Large intestine (tissue), 12 donors: ENCODE measurements around the gene MEPCE. TPM values are rescaled to one million over a fixed set of nuclear protein-coding genes. Genes with fewer than 3 reads are reported as not detected.
"Not testable (repeated sequence)": the region's sequence is repeated elsewhere in the genome, so short reads cannot be mapped to it uniquely, and the experiment has no call there.

Experiments used
- DNase-seq, 2 donors: peaks; one replicate each; pipeline versions ENCODE4 v3.0.0 to v3.0.0-alpha.2; 2013
- H3K27ac ChIP-seq: one replicate; pipeline ENCODE4 v1.5.1; 2013; ENCODE audit warnings: low read length
- H3K27me3 ChIP-seq: 2 replicates; pipeline ENCODE4 v1.6.1; 2013; ENCODE audit warnings: low read length; ENCODE audit not compliant: control insufficient read depth, insufficient read depth
- H3K36me3 ChIP-seq: 2 replicates; pipeline ENCODE4 v1.6.1; 2013; ENCODE audit warnings: low read length; ENCODE audit not compliant: control insufficient read depth, insufficient read depth
- H3K4me1 ChIP-seq: one replicate; pipeline ENCODE4 v1.6.1; 2013; ENCODE audit warnings: low read length; ENCODE audit not compliant: control insufficient read depth, insufficient read depth
- H3K4me3 ChIP-seq: one replicate; pipeline ENCODE4 v1.5.1; 2013; ENCODE audit warnings: low read length
- H3K9me3 ChIP-seq: one replicate; pipeline ENCODE4 v1.6.1; 2013; ENCODE audit warnings: mild to moderate bottlenecking, low read depth, low read length, moderate library complexity; ENCODE audit not compliant: control insufficient read depth
- WGBS: methylation state at CpG from one replicate; pipeline ENCODE4 v1.1.5; 2013; ENCODE audit warnings: low lambda C conversion rate; ENCODE audit not compliant: insufficient coverage; 5-methylcytosine and 5-hydroxymethylcytosine counted together
- long read RNA-seq, 11 donors: transcript quantifications; one replicate each; lab custom pipeline, GENCODE V29; 2026
- polyA plus RNA-seq: library from polyadenylated mRNA; unstranded; fragments of 120-200 nt; gene quantifications from one replicate; pipeline ENCODE4 v1.2.1, GENCODE V29; 2013

MEPCE gene, protein sequence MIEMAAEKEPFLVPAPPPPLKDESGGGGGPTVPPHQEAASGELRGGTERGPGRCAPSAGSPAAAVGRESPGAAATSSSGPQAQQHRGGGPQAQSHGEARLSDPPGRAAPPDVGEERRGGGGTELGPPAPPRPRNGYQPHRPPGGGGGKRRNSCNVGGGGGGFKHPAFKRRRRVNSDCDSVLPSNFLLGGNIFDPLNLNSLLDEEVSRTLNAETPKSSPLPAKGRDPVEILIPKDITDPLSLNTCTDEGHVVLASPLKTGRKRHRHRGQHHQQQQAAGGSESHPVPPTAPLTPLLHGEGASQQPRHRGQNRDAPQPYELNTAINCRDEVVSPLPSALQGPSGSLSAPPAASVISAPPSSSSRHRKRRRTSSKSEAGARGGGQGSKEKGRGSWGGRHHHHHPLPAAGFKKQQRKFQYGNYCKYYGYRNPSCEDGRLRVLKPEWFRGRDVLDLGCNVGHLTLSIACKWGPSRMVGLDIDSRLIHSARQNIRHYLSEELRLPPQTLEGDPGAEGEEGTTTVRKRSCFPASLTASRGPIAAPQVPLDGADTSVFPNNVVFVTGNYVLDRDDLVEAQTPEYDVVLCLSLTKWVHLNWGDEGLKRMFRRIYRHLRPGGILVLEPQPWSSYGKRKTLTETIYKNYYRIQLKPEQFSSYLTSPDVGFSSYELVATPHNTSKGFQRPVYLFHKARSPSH
- 37.6 TPM for polyA plus RNA-seq
- long read RNA-seq, donor 1: 0 reads
- long read RNA-seq, donor 2, transcript MEPCE-201 (4 exons, 3,030 nt): major isoform, 10 of 26 reads
- long read RNA-seq, donor 2, partial matches to known transcripts: 16 of 26 reads
- long read RNA-seq, donor 2, other reads (novel, unspliced or antisense): 0 of 26 reads
- long read RNA-seq, donor 3, transcript MEPCE-201 (4 exons, 3,030 nt): major isoform, 14 of 20 reads
- long read RNA-seq, donor 3, partial matches to known transcripts: 6 of 20 reads
- long read RNA-seq, donor 3, other reads (novel, unspliced or antisense): 0 of 20 reads
- long read RNA-seq, donor 4: 0 reads
- long read RNA-seq, donor 5, transcript MEPCE-201 (4 exons, 3,030 nt): major isoform, 8 of 8 reads
- long read RNA-seq, donor 5, partial matches to known transcripts: 0 of 8 reads
- long read RNA-seq, donor 5, other reads (novel, unspliced or antisense): 0 of 8 reads
- long read RNA-seq, donor 6, transcript MEPCE-201 (4 exons, 3,030 nt): major isoform, 10 of 15 reads
- long read RNA-seq, donor 6, partial matches to known transcripts: 5 of 15 reads
- long read RNA-seq, donor 6, other reads (novel, unspliced or antisense): 0 of 15 reads
- long read RNA-seq, donor 7, partial matches to known transcripts: 0 of 4 reads
- long read RNA-seq, donor 7, other reads (novel, unspliced or antisense): 0 of 4 reads
- long read RNA-seq, donor 8, partial matches to known transcripts: 16 of 20 reads
- long read RNA-seq, donor 8, other reads (novel, unspliced or antisense): 0 of 20 reads
- long read RNA-seq, donor 9, transcript MEPCE-201 (4 exons, 3,030 nt): major isoform, 5 of 5 reads
- long read RNA-seq, donor 9, partial matches to known transcripts: 0 of 5 reads
- long read RNA-seq, donor 9, other reads (novel, unspliced or antisense): 0 of 5 reads
- long read RNA-seq, donor 10, partial matches to known transcripts: 0 of 4 reads
- long read RNA-seq, donor 10, other reads (novel, unspliced or antisense): 0 of 4 reads
- long read RNA-seq, donor 11, transcript MEPCE-201 (4 exons, 3,030 nt): major isoform, 7 of 7 reads
- long read RNA-seq, donor 11, partial matches to known transcripts: 0 of 7 reads
- long read RNA-seq, donor 11, other reads (novel, unspliced or antisense): 0 of 7 reads

DNA sequence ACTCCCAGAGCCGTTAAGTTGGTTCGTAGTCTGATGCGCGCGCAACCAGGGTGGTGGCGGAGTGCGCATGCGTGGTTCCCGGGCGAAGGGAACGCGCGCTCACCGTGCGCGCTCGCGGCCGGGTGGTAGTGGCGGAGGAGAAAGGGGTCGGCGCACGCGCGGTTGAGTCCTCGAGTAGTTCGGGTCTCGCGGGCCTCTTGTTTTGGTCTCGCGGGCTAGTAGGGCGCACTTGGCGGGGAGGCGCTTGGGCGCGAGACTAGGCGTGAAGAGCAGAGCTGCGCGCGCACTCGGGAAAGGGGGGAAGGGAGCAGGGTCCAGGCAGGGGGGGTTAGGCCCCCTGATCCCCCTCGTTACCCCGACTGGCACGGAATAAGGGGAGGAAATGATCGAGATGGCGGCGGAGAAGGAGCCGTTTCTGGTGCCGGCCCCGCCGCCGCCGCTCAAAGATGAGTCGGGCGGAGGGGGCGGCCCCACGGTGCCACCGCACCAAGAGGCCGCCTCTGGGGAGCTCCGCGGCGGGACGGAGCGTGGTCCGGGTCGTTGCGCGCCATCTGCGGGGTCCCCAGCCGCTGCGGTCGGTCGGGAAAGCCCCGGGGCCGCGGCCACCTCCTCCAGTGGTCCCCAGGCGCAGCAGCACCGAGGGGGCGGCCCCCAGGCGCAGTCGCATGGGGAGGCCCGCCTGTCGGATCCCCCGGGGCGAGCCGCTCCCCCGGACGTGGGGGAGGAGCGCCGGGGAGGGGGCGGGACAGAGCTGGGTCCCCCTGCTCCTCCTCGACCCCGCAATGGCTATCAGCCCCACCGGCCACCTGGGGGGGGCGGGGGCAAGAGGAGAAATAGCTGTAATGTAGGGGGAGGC, at the start of gene MEPCE:
TSS of gene MEPCE (plus strand) at position 195 of the 856 bp plus-strand sequence. CDS start at position 383, 188 bp downstream.
- WGBS: 0% methylated on average over 1 of the region's 95 CpGs
- Histone ChIP-seq H3K4me1 (peaks cover 27% of the 10 kb centered on the region), H3K9me3 (peaks cover 5% of the 10 kb centered on the region), H3K27me3 (no peaks in the 10 kb centered on the region), H3K27ac (peak within 1 kb of the TSS; percentile 99), H3K4me3 (peak within 1 kb of the TSS; percentile 76), H3K36me3 (peaks cover 34% of the 10 kb centered on the region)
- peak; percentile 95 to 96 for DNase-seq

DNA sequence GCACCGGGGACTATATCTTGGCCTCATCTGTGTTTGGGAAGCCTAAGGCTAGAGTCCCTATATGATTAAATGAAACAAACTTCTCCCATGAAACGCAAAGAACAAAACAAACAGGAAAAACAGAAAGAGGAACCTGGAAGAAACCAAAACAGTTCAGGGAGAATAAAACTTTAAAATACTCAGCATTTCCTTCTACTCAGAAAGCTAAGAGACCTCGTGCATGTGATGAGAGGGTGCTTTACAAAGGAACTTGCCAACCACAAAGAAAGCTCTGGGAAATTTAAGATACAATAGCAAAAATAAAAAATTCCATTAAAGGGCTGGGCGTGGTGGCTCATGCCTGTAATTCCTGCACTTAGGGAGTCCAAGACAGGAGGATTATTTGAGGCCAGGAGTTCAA, 49.4 kb upstream of the MEPCE start:
- H3K4me1 ChIP-seq: no peaks in the 10 kb centered on the region
- H3K27ac ChIP-seq: no peak overlapping the region
- no peaks in the 10 kb centered on the region for H3K36me3 ChIP-seq
- WGBS: 85% methylated on average over 3 of the region's 4 CpGs
- DNase-seq: no peak
- H3K4me3 ChIP-seq: no peak overlapping the region
- no peaks in the 10 kb centered on the region for H3K9me3 ChIP-seq
- no peaks in the 10 kb centered on the region for H3K27me3 ChIP-seq

DNA sequence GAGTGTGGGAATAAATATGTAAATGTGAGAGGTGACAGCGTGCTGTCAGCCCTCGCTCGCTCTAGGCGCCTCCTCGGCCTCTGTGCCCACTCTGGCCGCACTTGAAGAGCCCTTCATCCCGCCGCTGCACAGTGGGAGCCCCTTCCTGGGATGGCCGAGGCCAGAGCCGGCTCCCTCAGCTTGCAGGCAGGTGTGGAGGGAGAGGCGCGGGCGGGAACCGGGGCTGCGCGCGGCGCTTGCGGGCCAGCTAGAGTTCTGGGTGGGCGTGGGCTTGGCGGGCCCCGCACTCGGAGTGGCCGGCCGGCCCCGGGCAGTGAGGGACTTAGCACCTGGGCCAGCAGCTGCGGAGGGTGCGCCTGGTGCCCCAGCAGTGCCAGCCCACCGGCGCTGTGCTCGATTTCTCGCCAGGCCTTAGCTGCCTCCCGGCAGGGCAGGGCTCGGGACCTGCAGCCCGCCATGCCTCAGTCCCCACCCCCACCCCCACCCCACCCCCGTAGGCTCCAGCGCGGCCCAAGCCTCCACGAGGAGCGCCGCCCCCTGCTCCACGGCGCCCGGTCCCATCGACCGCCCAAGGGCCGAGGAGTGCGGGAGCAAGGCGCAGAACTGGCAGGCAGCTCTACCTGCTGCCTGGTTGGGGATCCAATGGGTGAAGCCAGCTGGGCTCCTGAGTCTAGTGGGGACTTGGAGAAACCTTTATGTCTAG, 47.9 kb upstream of the MEPCE start:
- H3K27me3 ChIP-seq, H3K36me3 ChIP-seq, H3K4me1 ChIP-seq, H3K9me3 ChIP-seq, H3K27ac ChIP-seq, H3K4me3 ChIP-seq, DNase-seq: not testable (repeated sequence)
- WGBS: no CpG with 5 or more reads among the region's 49 CpGs

DNA sequence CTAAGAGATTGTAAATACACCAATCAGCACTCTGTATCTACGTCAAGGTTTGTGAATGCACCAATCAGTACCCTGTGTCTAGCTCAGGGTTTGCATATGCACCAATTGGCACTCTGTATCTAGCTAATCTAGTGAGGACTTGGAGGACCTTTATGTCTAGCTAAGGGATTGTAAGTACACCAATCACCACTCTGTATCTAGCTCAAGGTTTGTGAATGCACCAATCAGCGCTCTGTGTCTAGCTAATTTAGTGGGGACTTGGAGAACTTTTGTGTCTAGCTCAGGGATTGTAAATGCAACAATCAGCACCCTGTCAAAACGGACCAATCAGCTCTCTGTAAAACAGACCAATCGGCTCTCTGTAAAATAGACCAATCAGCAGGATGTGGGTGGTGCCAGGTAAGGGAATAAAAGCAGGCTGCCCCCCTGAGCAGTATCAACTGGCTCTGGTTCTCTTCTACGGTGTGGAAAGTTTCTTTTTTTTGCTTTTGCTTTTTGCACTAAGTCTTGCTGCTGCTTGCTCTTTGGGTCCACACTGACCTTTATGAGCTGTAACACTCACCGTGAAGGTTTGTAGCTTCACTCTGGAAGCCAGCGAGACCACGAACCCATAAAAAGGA, 47.3 kb upstream of the MEPCE start:
- H3K9me3 ChIP-seq, H3K27ac ChIP-seq, H3K36me3 ChIP-seq, H3K4me1 ChIP-seq, H3K27me3 ChIP-seq, DNase-seq, H3K4me3 ChIP-seq: not testable (repeated sequence)
- 63% methylated on average over 1 of the region's 8 CpGs for WGBS

DNA sequence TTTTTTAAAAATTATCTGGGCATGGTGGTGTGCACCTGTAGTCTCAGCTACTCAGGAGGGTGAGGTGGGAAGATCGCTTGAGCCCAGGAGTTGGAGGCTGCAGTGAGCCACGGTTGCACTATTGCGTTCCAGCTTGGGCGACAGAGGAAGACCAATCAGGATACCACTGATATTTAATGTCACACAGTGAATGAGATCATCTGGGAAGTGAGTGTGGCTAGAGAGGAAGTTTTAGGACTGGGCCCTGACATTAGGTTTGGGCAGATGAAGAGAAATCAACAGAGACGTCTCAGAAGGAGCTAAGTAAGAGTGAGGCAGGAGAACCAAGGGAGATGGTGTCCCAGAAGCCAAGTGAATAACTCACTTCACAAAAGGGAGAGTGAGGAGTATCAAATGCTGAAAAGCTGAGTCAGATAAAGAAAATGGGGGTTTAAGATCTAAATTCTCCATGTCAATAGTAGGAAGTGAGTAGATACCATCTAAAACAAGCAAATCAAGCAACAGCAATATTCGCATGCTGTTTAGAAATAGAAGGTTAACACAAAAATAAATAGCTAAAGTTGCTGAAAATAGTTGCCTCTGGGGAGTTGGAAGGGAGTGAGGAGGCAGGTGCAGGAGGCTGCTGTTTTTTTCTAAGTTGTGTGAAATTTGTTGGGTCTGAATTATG, 44.9 kb upstream of the MEPCE start:
- H3K27ac ChIP-seq: no peak overlapping the region
- H3K4me3 ChIP-seq: no peak overlapping the region
- no peaks in the 10 kb centered on the region for H3K36me3 ChIP-seq
- DNase-seq: no peak
- WGBS: 90% methylated on average over 1 of the region's 6 CpGs
- no peaks in the 10 kb centered on the region for H3K27me3 ChIP-seq
- no peaks in the 10 kb centered on the region for H3K9me3 ChIP-seq
- H3K4me1 ChIP-seq: no peaks in the 10 kb centered on the region

DNA sequence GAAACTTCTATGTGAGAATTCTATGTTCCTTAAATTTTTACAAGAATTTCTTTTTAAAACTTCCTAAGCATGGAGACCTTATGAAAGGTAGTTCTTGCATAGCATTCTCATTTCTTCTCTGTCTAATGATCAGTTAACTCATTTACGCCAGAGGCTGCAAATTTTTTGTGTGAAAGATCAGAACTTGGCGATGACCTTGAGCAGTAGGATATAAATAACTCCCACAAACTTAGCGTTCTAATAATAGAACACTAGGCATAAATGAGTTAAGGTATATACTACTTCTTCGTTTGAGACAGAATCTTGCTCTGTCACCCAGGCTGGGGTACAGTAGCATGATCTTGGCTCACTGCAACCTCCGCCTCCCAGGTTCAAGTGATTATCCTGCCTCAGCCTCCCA, 42.7 kb upstream of the MEPCE start:
- no peaks in the 10 kb centered on the region for H3K36me3 ChIP-seq
- H3K9me3 ChIP-seq: no peaks in the 10 kb centered on the region
- H3K4me1 ChIP-seq: no peaks in the 10 kb centered on the region
- H3K27me3 ChIP-seq: no peaks in the 10 kb centered on the region
- no peak overlapping the region for H3K27ac ChIP-seq
- 60% methylated on average over 1 of the region's 5 CpGs for WGBS
- no peak for DNase-seq
- H3K4me3 ChIP-seq: no peak overlapping the region

DNA sequence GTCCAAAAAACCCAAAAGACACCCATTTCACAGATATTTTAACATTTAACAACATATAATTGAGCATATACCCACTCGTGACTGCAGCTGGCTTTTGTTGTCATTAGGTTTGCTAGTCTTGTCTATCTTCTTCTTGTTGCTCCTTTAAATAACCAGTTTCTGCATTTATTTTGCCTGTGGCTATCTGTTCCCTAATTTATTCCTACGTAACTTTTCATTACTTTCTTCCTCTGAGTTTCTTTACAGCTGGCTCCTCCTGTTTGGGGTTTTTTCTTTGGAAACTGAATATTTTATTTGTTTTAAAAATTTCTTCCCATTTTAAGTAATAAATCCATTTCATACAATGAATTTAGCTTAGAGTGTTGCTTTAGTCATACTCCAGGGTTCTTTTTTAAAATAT, 41.9 kb upstream of the MEPCE start:
- Histone ChIP-seq H3K4me3 (no peak overlapping the region), H3K27me3 (no peaks in the 10 kb centered on the region), H3K36me3 (no peaks in the 10 kb centered on the region), H3K27ac (no peak overlapping the region), H3K9me3 (no peaks in the 10 kb centered on the region), H3K4me1 (no peaks in the 10 kb centered on the region)
- WGBS: 90% methylated on average over 2 of the region's 2 CpGs
- DNase-seq: no peak

DNA sequence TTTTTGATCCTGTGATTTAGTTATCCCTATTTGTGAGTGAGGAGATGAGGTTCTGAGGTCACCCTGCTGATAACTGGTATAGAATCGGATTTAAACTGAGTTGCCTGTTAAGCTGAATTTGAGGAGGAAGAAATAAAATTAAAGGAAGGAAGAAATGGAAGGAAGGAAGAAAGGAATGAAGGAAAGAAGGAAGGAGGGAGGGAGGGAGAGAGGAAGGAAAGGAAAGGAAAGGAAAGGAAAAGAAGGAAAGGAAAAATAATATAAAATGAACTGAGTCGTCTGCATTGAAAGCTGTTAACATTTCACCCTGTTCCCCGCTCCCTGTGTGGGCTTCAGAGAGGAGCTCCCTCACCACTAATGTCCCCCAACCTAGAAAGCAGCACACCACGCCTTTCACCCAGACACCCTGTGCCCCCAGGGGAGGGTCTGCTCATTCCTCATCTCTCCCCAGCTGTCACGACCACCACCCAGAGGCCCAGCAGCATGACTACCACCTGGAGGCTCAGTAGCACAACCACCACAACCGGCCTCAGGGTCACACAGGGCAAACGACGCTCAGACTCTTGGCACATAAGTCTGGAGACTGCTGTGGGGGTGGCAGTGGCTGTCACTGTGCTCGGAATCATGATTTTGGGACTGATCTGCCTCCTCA, 40.1 kb upstream of the MEPCE start:
- no peak overlapping the region for H3K27ac ChIP-seq
- DNase-seq: no peak
- WGBS: 100% methylated on average over 1 of the region's 9 CpGs

More for the DNA sequence above, 40.1 kb upstream of the MEPCE start:
- H3K4me3 ChIP-seq: no peak overlapping the region
- no peaks in the 10 kb centered on the region for H3K4me1 ChIP-seq
- H3K9me3 ChIP-seq: no peaks in the 10 kb centered on the region
- no peaks in the 10 kb centered on the region for H3K36me3 ChIP-seq
- no peaks in the 10 kb centered on the region for H3K27me3 ChIP-seq
